Measurements from ENCODE around the gene KIF6. TPM values are rescaled to one million over a fixed set of nuclear protein-coding genes. Genes with fewer than 3 reads are reported as not detected.

The KIF6 gene
- polyA plus RNA-seq, 2 of the 4 experiments (the other 2 are of a cell fraction): 0.05 to 0.39 TPM

DNA sequence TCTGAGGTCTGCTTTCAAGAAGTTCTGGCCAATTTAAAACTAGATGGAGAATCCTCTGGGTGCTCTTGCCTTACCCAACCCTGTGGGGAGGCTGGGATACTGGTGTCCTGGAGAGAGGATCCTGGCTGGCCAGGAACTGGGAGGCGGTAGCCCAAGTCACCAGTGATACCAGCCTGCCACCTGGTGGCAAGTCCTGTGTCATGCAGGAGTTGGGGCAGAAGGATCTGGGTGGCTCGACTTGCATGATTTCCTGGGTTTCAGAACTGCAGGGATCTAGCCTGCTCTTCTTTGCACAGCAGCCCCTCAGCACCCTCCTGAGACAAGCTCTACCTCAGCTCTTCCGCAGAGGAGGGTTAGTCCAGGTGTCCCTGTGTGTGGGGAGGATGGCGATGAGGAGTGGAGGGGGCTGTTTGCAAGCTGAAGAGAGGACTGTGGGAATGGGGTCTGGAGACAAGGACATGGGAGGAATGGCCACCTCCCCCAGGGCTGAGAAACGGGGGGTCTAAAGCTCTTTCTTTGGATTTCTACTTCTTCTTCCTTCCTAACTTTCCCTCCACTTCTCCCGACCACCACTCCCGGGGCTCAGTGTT, 415.2 kb downstream of the KIF6 start:
- H3K9me3 ChIP-seq: no peaks in the 10 kb centered on the region
- CTCF ChIA-PET: interaction anchor here (0.6 to 10.0 kb wide), 33 partner anchors 9 to 1252 kb away, joined by 3 to 108 read pairs (median 4); partner anchors contain the start of genes KCNK16 and SAYSD1
- no peak for FAIRE-seq
- H3K4me1 ChIP-seq: no peaks in the 10 kb centered on the region
- ATAC-seq: peak; percentile 83 to 94
- POLR2A ChIA-PET: no interaction called here
- no peak overlapping the region for H3K4me2 ChIP-seq
- H3K27ac ChIP-seq: no peak overlapping the region
- WGBS (ENCODE audit: missing lambda C conversion rate): 2% methylated on average over 5 of the region's 7 CpGs
- DNase-seq (ENCODE audit: low read depth in 1 of 2, low spot score in 1 of 2): peak; percentile 64 to 74
- no peak overlapping the region for H3K4me3 ChIP-seq
- TF ChIP-seq, protein P1, sequence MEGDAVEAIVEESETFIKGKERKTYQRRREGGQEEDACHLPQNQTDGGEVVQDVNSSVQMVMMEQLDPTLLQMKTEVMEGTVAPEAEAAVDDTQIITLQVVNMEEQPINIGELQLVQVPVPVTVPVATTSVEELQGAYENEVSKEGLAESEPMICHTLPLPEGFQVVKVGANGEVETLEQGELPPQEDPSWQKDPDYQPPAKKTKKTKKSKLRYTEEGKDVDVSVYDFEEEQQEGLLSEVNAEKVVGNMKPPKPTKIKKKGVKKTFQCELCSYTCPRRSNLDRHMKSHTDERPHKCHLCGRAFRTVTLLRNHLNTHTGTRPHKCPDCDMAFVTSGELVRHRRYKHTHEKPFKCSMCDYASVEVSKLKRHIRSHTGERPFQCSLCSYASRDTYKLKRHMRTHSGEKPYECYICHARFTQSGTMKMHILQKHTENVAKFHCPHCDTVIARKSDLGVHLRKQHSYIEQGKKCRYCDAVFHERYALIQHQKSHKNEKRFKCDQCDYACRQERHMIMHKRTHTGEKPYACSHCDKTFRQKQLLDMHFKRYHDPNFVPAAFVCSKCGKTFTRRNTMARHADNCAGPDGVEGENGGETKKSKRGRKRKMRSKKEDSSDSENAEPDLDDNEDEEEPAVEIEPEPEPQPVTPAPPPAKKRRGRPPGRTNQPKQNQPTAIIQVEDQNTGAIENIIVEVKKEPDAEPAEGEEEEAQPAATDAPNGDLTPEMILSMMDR (IDR thresholded peaks at IDR 0.05): peak; percentile 78
- TF ChIP-seq SMC3 (IDR thresholded peaks at IDR 0.05) (peak; percentile 79), MYC (IDR thresholded peaks at IDR 0.05; ENCODE audit: borderline replicate concordance, low read length) (no peak), RAD21 (conservative IDR thresholded peaks at IDR 0.05 in 1 of 2, IDR thresholded peaks at IDR 0.05 in 1 of 2) (peak; percentile 83 to 89)

DNA sequence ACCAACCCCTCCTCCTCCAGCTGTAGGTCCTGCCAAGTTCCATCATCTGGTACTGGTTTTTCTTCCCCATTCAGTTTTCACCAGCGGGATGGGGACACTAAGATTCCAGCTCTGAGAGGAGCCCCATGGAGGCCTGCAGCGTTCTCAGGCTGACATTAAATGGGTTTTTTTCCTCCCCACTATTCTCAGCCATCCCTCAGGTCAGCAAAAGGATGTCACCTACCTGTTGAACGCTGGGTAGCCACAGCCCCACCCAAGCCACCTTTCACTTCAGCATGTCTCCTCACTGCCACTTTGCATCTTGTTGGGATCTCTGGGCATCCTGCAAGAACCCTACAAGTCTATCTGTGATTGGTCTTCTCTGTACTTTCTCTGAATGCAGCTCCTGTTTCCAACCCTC, 417.7 kb downstream of the KIF6 start:
- H3K4me2 ChIP-seq: no peak overlapping the region
- no peak overlapping the region for H3K4me3 ChIP-seq
- 0 out of 3 replicates have a peak, but pooled peaks cover 3% of the 10 kb centered on the region for H3K4me1 ChIP-seq
- CTCF ChIA-PET: interaction anchor here (0.7 to 10.0 kb wide), 8 partner anchors 77 to 436 kb away, joined by 3 to 108 read pairs (median 4); no protein-coding TSS in a partner anchor
- TF ChIP-seq, protein P2, sequence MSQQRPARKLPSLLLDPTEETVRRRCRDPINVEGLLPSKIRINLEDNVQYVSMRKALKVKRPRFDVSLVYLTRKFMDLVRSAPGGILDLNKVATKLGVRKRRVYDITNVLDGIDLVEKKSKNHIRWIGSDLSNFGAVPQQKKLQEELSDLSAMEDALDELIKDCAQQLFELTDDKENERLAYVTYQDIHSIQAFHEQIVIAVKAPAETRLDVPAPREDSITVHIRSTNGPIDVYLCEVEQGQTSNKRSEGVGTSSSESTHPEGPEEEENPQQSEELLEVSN (IDR thresholded peaks at IDR 0.05; ENCODE audit: borderline replicate concordance, low read depth): no peak
- TF ChIP-seq HEYL (CRISPR knock-in tag; IDR thresholded peaks at IDR 0.05) (no peak), USF2 (IDR thresholded peaks at IDR 0.05) (no peak), HOXB5 (CRISPR knock-in tag; IDR thresholded peaks at IDR 0.05) (no peak)
- WGBS (ENCODE audit: missing lambda C conversion rate): 11% methylated on average over 3 of the region's 3 CpGs
- DNase-seq (ENCODE audit: low read depth in 1 of 2, low spot score in 1 of 2): no peak
- no peaks in the 10 kb centered on the region for H3K9me3 ChIP-seq
- no peak for ATAC-seq
- H3K27ac ChIP-seq: no peak overlapping the region
- FAIRE-seq: no peak
- POLR2A ChIA-PET: no interaction called here

DNA sequence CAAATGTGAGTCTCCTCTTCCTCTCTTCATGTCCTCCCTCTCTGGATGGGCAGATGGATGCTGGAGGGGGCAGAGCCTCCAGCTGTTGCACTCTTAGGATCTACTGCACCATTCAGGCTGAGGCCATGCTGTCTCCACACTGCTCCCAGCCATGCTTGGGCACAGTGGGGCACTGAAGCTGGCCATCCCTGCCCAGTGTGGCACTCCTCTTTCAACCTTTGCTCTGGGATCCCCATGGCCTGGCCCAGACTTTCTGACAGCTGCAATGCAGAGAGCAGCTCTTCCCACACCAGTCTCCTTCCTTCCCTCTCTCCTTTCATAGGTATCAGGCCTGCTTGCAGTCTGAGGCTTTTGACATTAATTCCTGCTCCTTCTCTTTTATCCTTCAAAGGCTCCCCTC, 420.3 kb downstream of the KIF6 start:
- no peak for DNase-seq (ENCODE audit: low read depth in 1 of 2, low spot score in 1 of 2)
- Histone ChIP-seq H3K4me2 (no peak overlapping the region), H3K4me1 (0 out of 3 replicates have a peak, but pooled peaks cover 3% of the 10 kb centered on the region), H3K4me3 (no peak overlapping the region), H3K9me3 (no peaks in the 10 kb centered on the region), H3K27ac (no peak overlapping the region)
- no peak for TF ChIP-seq MAFK (IDR thresholded peaks at IDR 0.05; ENCODE audit: partially characterized antibody)
- no peak for TF ChIP-seq KDM1A (IDR thresholded peaks at IDR 0.05; ENCODE audit: low read depth)
- no peak for TF ChIP-seq FOSL2 (IDR thresholded peaks at IDR 0.05)
- no peak for TF ChIP-seq FOSL2 (CRISPR knock-in tag; IDR thresholded peaks at IDR 0.05)
- TF ChIP-seq RARB (CRISPR knock-in tag; IDR thresholded peaks at IDR 0.05): no peak
- no peak for TF ChIP-seq HOXB5 (CRISPR knock-in tag; IDR thresholded peaks at IDR 0.05)
- TF ChIP-seq ZNF302 (CRISPR knock-in tag; IDR thresholded peaks at IDR 0.05): no peak
- no peak for TF ChIP-seq USF2 (IDR thresholded peaks at IDR 0.05)
- no peak for TF ChIP-seq HOXB13 (CRISPR knock-in tag; IDR thresholded peaks at IDR 0.05; ENCODE audit: low read depth)
- TF ChIP-seq JUN (IDR thresholded peaks at IDR 0.05): no peak
- TF ChIP-seq, protein P3, sequence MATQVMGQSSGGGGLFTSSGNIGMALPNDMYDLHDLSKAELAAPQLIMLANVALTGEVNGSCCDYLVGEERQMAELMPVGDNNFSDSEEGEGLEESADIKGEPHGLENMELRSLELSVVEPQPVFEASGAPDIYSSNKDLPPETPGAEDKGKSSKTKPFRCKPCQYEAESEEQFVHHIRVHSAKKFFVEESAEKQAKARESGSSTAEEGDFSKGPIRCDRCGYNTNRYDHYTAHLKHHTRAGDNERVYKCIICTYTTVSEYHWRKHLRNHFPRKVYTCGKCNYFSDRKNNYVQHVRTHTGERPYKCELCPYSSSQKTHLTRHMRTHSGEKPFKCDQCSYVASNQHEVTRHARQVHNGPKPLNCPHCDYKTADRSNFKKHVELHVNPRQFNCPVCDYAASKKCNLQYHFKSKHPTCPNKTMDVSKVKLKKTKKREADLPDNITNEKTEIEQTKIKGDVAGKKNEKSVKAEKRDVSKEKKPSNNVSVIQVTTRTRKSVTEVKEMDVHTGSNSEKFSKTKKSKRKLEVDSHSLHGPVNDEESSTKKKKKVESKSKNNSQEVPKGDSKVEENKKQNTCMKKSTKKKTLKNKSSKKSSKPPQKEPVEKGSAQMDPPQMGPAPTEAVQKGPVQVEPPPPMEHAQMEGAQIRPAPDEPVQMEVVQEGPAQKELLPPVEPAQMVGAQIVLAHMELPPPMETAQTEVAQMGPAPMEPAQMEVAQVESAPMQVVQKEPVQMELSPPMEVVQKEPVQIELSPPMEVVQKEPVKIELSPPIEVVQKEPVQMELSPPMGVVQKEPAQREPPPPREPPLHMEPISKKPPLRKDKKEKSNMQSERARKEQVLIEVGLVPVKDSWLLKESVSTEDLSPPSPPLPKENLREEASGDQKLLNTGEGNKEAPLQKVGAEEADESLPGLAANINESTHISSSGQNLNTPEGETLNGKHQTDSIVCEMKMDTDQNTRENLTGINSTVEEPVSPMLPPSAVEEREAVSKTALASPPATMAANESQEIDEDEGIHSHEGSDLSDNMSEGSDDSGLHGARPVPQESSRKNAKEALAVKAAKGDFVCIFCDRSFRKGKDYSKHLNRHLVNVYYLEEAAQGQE (IDR thresholded peaks at IDR 0.05): no peak
- no peak for TF ChIP-seq NPAS2 (CRISPR knock-in tag; IDR thresholded peaks at IDR 0.05; ENCODE audit: borderline replicate concordance)
- TF ChIP-seq SMC3 (IDR thresholded peaks at IDR 0.05): no peak
- TF ChIP-seq, protein P1 (IDR thresholded peaks at IDR 0.05): no peak
- no peak for TF ChIP-seq CHD4 (IDR thresholded peaks at IDR 0.05; ENCODE audit: borderline replicate concordance)
- TF ChIP-seq HDAC2 (IDR thresholded peaks at IDR 0.05): no peak
- TF ChIP-seq HEYL (CRISPR knock-in tag; IDR thresholded peaks at IDR 0.05): no peak
- no peak for TF ChIP-seq MYC (IDR thresholded peaks at IDR 0.05; ENCODE audit: borderline replicate concordance, low read length)
- ATAC-seq: no peak
- ChIA-PET POLR2A (no interaction called here), CTCF (interaction anchor here (0.8 to 10.4 kb wide), 6 partner anchors 11 to 432 kb away, joined by 3 to 171 read pairs (median 7); no protein-coding TSS in a partner anchor)
- no peak for FAIRE-seq

Measured in A549 (cell line).